A549 (cell line): ENCODE measurements around the gene MTCL1.

Experiments
- POLR2A ChIP-seq: IDR thresholded peaks from 2 replicates; pipeline ENCODE4 v1.6.1; 2012; ENCODE audit warnings: mild to moderate bottlenecking, low read length
- RAD21 ChIP-seq, 2 experiments: fragments of >200 bp in 1 of 2; sonication (Bioruptor Twin) in 1 of 2; formaldehyde crosslinking in 1 of 2; IDR thresholded peaks in 1 of 2; conservative IDR thresholded peaks in 1 of 2; 2 replicates in 1 of 2; 3 replicates in 1 of 2; pipeline ENCODE4 v1.6.1; 2012 to 2018; ENCODE audit warnings: inconsistent platforms in 1 of 2
- TF ChIP-seq, protein P1 (sequence below): IDR thresholded peaks from 2 replicates; pipeline ENCODE4 v1.6.1; 2012
- TF ChIP-seq, protein P2 (sequence below): fragments of >200 bp; sonication (Bioruptor Twin); formaldehyde crosslinking; IDR thresholded peaks from 3 replicates; pipeline ENCODE4 v1.5.1; 2016
- TF ChIP-seq, protein P3 (sequence below): IDR thresholded peaks from 2 replicates; pipeline ENCODE4 v1.6.1; 2012

GRCh38 chr18:8744038-8744437 lies 38.7 kb downstream of the MTCL1 start:
- TF ChIP-seq, protein P1, sequence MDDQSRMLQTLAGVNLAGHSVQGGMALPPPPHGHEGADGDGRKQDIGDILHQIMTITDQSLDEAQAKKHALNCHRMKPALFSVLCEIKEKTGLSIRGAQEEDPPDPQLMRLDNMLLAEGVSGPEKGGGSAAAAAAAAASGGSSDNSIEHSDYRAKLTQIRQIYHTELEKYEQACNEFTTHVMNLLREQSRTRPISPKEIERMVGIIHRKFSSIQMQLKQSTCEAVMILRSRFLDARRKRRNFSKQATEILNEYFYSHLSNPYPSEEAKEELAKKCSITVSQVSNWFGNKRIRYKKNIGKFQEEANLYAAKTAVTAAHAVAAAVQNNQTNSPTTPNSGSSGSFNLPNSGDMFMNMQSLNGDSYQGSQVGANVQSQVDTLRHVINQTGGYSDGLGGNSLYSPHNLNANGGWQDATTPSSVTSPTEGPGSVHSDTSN: no peak
- TF ChIP-seq RAD21 (conservative IDR thresholded peaks at IDR 0.05 in 1 of 2, IDR thresholded peaks at IDR 0.05 in 1 of 2): no peak
- no peak for TF ChIP-seq POLR2A
- TF ChIP-seq, protein P2, sequence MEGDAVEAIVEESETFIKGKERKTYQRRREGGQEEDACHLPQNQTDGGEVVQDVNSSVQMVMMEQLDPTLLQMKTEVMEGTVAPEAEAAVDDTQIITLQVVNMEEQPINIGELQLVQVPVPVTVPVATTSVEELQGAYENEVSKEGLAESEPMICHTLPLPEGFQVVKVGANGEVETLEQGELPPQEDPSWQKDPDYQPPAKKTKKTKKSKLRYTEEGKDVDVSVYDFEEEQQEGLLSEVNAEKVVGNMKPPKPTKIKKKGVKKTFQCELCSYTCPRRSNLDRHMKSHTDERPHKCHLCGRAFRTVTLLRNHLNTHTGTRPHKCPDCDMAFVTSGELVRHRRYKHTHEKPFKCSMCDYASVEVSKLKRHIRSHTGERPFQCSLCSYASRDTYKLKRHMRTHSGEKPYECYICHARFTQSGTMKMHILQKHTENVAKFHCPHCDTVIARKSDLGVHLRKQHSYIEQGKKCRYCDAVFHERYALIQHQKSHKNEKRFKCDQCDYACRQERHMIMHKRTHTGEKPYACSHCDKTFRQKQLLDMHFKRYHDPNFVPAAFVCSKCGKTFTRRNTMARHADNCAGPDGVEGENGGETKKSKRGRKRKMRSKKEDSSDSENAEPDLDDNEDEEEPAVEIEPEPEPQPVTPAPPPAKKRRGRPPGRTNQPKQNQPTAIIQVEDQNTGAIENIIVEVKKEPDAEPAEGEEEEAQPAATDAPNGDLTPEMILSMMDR: no peak
- TF ChIP-seq, protein P3, sequence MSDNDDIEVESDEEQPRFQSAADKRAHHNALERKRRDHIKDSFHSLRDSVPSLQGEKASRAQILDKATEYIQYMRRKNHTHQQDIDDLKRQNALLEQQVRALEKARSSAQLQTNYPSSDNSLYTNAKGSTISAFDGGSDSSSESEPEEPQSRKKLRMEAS: no peak
